HEK293T (cell line): ENCODE results near the gene DCX.
A peak's percentile ranks its signal among the peaks of the same experiment; 100 is the strongest.

Source experiments
- CTCF ChIA-PET: fragments of 350-600 bp; formaldehyde crosslinking; extraction: SDS; loops from one replicate; lab custom pipeline; 2021; ENCODE audit warnings: antibody characterized with exemption, inconsistent platforms; lab: Yijun Ruan, JAX
- POLR2A ChIA-PET: fragments of 350-600 bp; formaldehyde crosslinking; extraction: SDS; loops from one replicate; lab custom pipeline; 2020; ENCODE audit warnings: antibody characterized with exemption, inconsistent platforms; lab: Yijun Ruan, JAX
- DNase-seq: peaks from one replicate; pipeline ENCODE4 v3.0.0; 2012; ENCODE audit warnings: mixed read lengths; ENCODE audit errors: extremely low spot score
- SP1 ChIP-seq: fragments of 450-650 bp; IDR thresholded peaks from 2 replicates; pipeline ENCODE4 v1.6.1; 2017
- ZNF384 ChIP-seq: fragments of 450-650 bp; IDR thresholded peaks from 2 replicates; pipeline ENCODE4 v1.6.1; 2016

Gene DCX

DNA sequence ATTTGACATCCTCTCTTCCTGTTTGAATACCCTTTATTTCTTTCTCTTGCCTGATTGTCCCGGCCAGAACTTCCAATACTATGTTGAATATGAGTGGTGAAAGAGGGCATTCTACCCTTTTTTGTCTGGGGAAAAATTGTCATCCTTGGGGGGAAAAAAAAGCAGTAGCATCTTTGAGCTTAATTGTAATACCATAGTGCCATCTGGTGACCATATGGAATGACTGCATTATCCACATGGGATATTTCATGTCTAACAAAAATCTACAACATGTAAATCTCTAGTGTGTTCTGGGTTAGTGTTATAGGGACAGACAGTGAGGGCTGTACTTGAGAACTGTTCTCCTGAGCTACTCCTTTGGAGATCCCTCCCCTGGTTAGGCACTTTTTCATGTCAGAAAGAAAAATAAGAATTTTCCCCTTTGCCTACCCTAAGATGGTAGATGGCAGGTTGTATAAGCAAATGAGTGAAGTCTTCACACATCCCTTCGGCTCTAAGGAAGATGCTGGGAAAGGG lies 167.7 kb downstream of the DCX start:
- peak; percentile 33 for DNase-seq
- TF ChIP-seq ZNF384 (peak; percentile 60; the same call in 1 of the 2 replicates), SP1 (no peak)
- POLR2A ChIA-PET, result no interaction called here
- CTCF ChIA-PET, result interaction anchor here (0.6 to 1.2 kb wide), 4 partner anchors 15 to 951 kb away, joined by 3 to 5 read pairs (median 3); no protein-coding TSS in a partner anchor
